ENCODE measurements around the gene TNFRSF17. TPM values are rescaled to one million over a fixed set of nuclear protein-coding genes. Genes with fewer than 3 reads are reported as not detected.
A peak's percentile ranks its signal among the peaks of the same experiment; 100 is the strongest.

TNFRSF17 gene
- total RNA-seq, 4 donors from 2014 or later = not detected

- no peak for DNase-seq
- TF ChIP-seq CTCF (IDR thresholded peaks at IDR 0.05) = no peak
- no peak for TF ChIP-seq POLR2A (IDR thresholded peaks at IDR 0.05)
- H3K27ac ChIP-seq = no peak overlapping the region
- 68 to 73% methylated on average over 5 of the region's 5 CpGs for WGBS, 2 donors
- H3K9me3 ChIP-seq = no peaks in the 10 kb centered on the region
- peaks cover 12 to 33% (median 15%) of the 10 kb centered on the region in 3 donors for H3K4me1 ChIP-seq
- H3K4me3 ChIP-seq = no peak overlapping the region
- no peaks in the 10 kb centered on the region for H3K27me3 ChIP-seq
- H3K36me3 ChIP-seq = no peaks in the 10 kb centered on the region
- intact Hi-C loops (cut with DNase I) = no loop called here
Observed at GRCh38 chr16:11980136-11980844, 15.3 kb downstream of the TNFRSF17 start.

- H3K4me1 ChIP-seq = peaks cover 0 to 24% (median 0%) of the 10 kb centered on the region in 3 donors
- H3K9me3 ChIP-seq = no peaks in the 10 kb centered on the region
- WGBS, 2 donors = 73 to 78% methylated on average over 4 to 5 of the region's 5 CpGs
- H3K36me3 ChIP-seq = no peaks in the 10 kb centered on the region
- TF ChIP-seq POLR2A (IDR thresholded peaks at IDR 0.05) = no peak
- no peak for TF ChIP-seq CTCF (IDR thresholded peaks at IDR 0.05)
- no peaks in the 10 kb centered on the region for H3K27me3 ChIP-seq
- intact Hi-C loops (cut with DNase I) = no loop called here
- DNase-seq = no peak
- H3K27ac ChIP-seq = no peak overlapping the region
- no peak overlapping the region for H3K4me3 ChIP-seq
Observed at GRCh38 chr16:11985250-11985649, 20.2 kb downstream of the TNFRSF17 start.

DNA sequence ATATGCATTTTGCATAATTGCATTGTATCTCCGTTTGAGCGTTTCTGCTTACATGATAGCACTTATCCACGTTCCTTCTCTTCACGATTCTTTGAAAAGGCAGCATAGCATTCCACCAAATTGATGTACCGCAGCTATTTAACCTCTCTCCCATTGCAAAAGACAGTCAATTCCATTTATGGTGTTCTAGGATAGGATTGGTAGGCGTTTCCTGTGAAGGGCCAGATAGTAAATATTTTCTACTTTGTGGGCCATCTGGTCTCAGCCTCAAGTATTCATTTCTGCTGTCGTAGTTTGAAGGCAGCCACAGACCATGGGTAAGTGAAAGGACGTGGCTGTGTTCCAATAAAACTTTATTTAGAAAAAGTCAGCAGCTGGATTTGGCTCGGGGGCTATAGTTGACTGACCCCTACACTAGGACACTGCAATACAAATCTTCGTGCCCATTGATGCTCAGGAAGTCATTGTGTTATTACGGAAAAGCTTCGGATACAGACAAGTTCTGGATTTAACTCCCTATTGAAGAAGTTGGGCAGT is 21.6 kb downstream of the TNFRSF17 start:
- no peak overlapping the region for H3K4me3 ChIP-seq
- no peaks in the 10 kb centered on the region for H3K36me3 ChIP-seq
- 91 to 93% methylated on average over 12 of the region's 12 CpGs for WGBS, 2 donors
- no peak for DNase-seq
- TF ChIP-seq CTCF (IDR thresholded peaks at IDR 0.05) (no peak), POLR2A (IDR thresholded peaks at IDR 0.05) (no peak)
- H3K27ac ChIP-seq = no peak overlapping the region
- H3K9me3 ChIP-seq = no peaks in the 10 kb centered on the region
- intact Hi-C loops (cut with DNase I) = no loop called here
- peaks cover 0 to 24% (median 0%) of the 10 kb centered on the region in 3 donors for H3K4me1 ChIP-seq
- no peaks in the 10 kb centered on the region for H3K27me3 ChIP-seq

- Histone ChIP-seq H3K27ac (peak overlapping the region in 1 of 4 donors; percentile 57), H3K4me3 (no peak overlapping the region), H3K36me3 (no peaks in the 10 kb centered on the region), H3K27me3 (no peaks in the 10 kb centered on the region), H3K4me1 (peaks cover 0 to 36% (median 0%) of the 10 kb centered on the region in 3 donors), H3K9me3 (no peaks in the 10 kb centered on the region)
- WGBS, 2 donors = 50 to 83% methylated on average over 5 of the region's 5 CpGs
- intact Hi-C loops (cut with DNase I) = no loop called here
- no peak for TF ChIP-seq POLR2A (IDR thresholded peaks at IDR 0.05)
- TF ChIP-seq CTCF (IDR thresholded peaks at IDR 0.05) = no peak
- DNase-seq = no peak
Observed at GRCh38 chr16:11988258-11988978, 23.4 kb downstream of the TNFRSF17 start.

Data from esophagus squamous epithelium (tissue), 5 donors.